Fibroblast of villous mesenchyme (primary cell): Measurements from ENCODE around the gene OTUD3. TPM values are rescaled to one million over a fixed set of nuclear protein-coding genes. Genes with fewer than 3 reads are reported as not detected.
"Not testable (repeated sequence)": the region's sequence is repeated elsewhere in the genome, so short reads cannot be mapped to it uniquely, and the experiment has no call there.

Experiments
- DNase-seq: peaks from one replicate; pipeline ENCODE4 v3.0.0-alpha.2; 2010; ENCODE audit warnings: low read depth
- H3K4me3 ChIP-seq: 2 replicates; pipeline ENCODE4 v1.5.1; 2011; ENCODE audit warnings: low read depth, mild to moderate bottlenecking, low read length
- CTCF ChIP-seq: IDR thresholded peaks from 2 replicates; pipeline ENCODE4 v1.5.1; 2012; ENCODE audit warnings: low read depth, mild to moderate bottlenecking, low read length; ENCODE audit not compliant: insufficient read depth
- total RNA-seq: library from RNA; depleted of rRNA; stranded (reverse); fragments of >200 nt; gene quantifications from 2 replicates; pipeline ENCODE4 v1.2.3, GENCODE V29; 2012

The OTUD3 gene
- total RNA-seq, 1 donor: 13.4 TPM

- no peak for DNase-seq
- H3K4me3 ChIP-seq: no peak within 1 kb of the TSS
- TF ChIP-seq CTCF: no peak
Measured at GRCh38 chr1:19923137-19923952, 41.1 kb downstream of the OTUD3 start, which contains the start of gene PLA2G2E. Gene PLA2G2E, minus strand, starts transcription at chr1:19923617. Its CDS starts 58 bp downstream, at chr1:19923559.

DNA sequence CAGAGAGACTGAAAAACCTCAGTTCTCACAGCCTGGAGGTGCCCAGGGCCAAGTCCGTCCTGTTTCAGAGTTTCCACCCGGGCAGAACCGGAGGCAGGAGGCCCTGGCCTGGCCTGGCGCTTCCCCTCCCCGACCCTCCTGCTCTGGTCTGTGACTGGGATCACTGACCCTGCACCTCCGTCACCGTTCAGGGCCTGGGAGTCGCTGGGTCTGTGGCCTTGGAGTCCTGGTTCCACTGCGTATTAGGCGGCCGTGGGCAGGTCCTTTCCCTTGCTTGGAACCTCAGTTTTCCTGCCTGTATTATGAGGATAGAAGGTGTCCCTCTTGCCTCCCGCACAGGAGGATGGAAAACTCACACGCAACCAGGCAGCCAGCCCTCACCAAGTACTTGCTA lies 41.8 kb downstream of the OTUD3 start:
- no peak for TF ChIP-seq CTCF
- H3K4me3 ChIP-seq: no peak overlapping the region
- no peak for DNase-seq

- DNase-seq: no peak
- TF ChIP-seq CTCF: no peak
- H3K4me3 ChIP-seq: no peak overlapping the region
Measured at GRCh38 chr1:19925342-19926070, 43.3 kb downstream of the OTUD3 start.

- TF ChIP-seq CTCF: no peak
- H3K4me3 ChIP-seq: no peak overlapping the region
- DNase-seq: no peak
Measured at GRCh38 chr1:19926296-19927129, 44.3 kb downstream of the OTUD3 start.

DNA sequence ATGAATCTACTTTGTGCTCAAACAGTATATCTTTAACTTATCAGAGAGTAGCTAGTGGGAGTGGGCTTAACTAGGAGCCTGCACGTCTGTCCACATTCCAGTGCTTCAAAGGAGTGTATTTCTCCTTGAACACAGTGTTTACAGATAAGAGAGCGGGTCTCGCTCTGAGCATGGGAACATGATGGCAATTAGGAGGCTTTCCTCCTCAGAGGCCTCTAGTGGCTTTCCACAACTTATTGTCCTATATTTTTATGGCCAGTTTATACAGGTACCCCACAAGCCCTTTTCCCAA lies 44.9 kb downstream of the OTUD3 start:
- not testable (repeated sequence) for H3K4me3 ChIP-seq, DNase-seq

DNA sequence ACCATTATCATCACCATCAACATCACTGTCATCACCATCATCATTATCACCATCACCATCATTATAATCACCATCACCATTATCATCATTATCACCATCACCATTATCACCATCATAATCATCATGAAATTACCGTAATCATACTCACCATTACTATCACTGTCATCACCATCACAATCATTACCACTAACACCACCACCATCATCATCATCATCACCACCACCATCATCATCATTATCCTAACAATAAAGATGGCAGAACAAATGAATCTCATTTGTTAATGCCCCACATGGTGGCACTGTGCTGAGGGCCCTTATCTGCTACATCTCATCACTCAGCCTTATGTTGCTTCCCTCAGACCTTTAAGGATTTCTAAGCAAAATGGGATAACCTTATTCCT lies 50.7 kb downstream of the OTUD3 start:
- TF ChIP-seq CTCF: no peak
- no peak for DNase-seq
- H3K4me3 ChIP-seq: no peak overlapping the region

- no peak for TF ChIP-seq CTCF
- no peak overlapping the region for H3K4me3 ChIP-seq
- no peak for DNase-seq
Measured at GRCh38 chr1:19934336-19934735, 52.1 kb downstream of the OTUD3 start.
